Measurements from ENCODE around the gene MKLN1.

GRCh38 chr7:131284702-131285419, 42.8 kb upstream of the MKLN1 start:
- TF ChIP-seq ESRRG (CRISPR knock-in tag; IDR thresholded peaks at IDR 0.05) = no peak
- TF ChIP-seq, protein P1, sequence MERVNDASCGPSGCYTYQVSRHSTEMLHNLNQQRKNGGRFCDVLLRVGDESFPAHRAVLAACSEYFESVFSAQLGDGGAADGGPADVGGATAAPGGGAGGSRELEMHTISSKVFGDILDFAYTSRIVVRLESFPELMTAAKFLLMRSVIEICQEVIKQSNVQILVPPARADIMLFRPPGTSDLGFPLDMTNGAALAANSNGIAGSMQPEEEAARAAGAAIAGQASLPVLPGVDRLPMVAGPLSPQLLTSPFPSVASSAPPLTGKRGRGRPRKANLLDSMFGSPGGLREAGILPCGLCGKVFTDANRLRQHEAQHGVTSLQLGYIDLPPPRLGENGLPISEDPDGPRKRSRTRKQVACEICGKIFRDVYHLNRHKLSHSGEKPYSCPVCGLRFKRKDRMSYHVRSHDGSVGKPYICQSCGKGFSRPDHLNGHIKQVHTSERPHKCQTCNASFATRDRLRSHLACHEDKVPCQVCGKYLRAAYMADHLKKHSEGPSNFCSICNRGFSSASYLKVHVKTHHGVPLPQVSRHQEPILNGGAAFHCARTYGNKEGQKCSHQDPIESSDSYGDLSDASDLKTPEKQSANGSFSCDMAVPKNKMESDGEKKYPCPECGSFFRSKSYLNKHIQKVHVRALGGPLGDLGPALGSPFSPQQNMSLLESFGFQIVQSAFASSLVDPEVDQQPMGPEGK (CRISPR knock-in tag; IDR thresholded peaks at IDR 0.05; ENCODE audit: borderline replicate concordance) = no peak
- no peak for TF ChIP-seq TOX (CRISPR knock-in tag; IDR thresholded peaks at IDR 0.05; ENCODE audit: borderline replicate concordance)
- TF ChIP-seq ZNF8 (CRISPR knock-in tag; IDR thresholded peaks at IDR 0.05) = no peak
- TF ChIP-seq BACH2 (CRISPR knock-in tag; IDR thresholded peaks at IDR 0.05; ENCODE audit: borderline replicate concordance) = no peak
- TF ChIP-seq, protein P2, sequence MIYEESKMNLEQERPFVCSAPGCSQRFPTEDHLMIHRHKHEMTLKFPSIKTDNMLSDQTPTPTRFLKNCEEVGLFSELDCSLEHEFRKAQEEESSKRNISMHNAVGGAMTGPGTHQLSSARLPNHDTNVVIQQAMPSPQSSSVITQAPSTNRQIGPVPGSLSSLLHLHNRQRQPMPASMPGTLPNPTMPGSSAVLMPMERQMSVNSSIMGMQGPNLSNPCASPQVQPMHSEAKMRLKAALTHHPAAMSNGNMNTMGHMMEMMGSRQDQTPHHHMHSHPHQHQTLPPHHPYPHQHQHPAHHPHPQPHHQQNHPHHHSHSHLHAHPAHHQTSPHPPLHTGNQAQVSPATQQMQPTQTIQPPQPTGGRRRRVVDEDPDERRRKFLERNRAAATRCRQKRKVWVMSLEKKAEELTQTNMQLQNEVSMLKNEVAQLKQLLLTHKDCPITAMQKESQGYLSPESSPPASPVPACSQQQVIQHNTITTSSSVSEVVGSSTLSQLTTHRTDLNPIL (CRISPR knock-in tag; IDR thresholded peaks at IDR 0.05; ENCODE audit: low read depth) = no peak
- TF ChIP-seq ARNTL (CRISPR knock-in tag; IDR thresholded peaks at IDR 0.05; ENCODE audit: borderline replicate concordance, low read depth) = no peak
- no peak for TF ChIP-seq ZNF70 (CRISPR knock-in tag; IDR thresholded peaks at IDR 0.05)

All from SK-N-SH treated with all-trans-retinoic acid at 6 μM for 48 hours (cell line).